Type B pancreatic cell (in vitro differentiated cells): Measurements from ENCODE around the gene KCNG2. TPM values are rescaled to one million over a fixed set of nuclear protein-coding genes. Genes with fewer than 3 reads are reported as not detected.

Source experiments
- DNase-seq: peaks from one replicate; pipeline ENCODE4 v3.0.0; 2021; ENCODE audit warnings: mixed read lengths; ENCODE audit not compliant: unreplicated experiment; ENCODE audit errors: extremely low spot score
- H3K27ac Mint-ChIP-seq: 2 replicates; pipeline ENCODE4 v1.8.0; 2021; ENCODE audit warnings: mild to moderate bottlenecking, mixed read lengths
- H3K27me3 Mint-ChIP-seq: 2 replicates; pipeline ENCODE4 v1.8.0; 2021; ENCODE audit warnings: mixed read lengths
- H3K36me3 Mint-ChIP-seq: 2 replicates; pipeline ENCODE4 v1.8.0; 2021; ENCODE audit warnings: mixed read lengths
- H3K4me1 Mint-ChIP-seq: one replicate; pipeline ENCODE4 v1.8.0; 2021; ENCODE audit warnings: mixed read lengths; ENCODE audit not compliant: unreplicated experiment
- H3K4me3 Mint-ChIP-seq: 2 replicates; pipeline ENCODE4 v1.8.0; 2021; ENCODE audit warnings: mild to moderate bottlenecking, mixed read lengths
- H3K9me3 Mint-ChIP-seq: 2 replicates; pipeline ENCODE4 v1.8.0; 2021; ENCODE audit warnings: mixed read lengths
- total RNA-seq: library from RNA; stranded (reverse); gene quantifications from 2 replicates; pipeline ENCODE4 v1.2.1, GENCODE V29; 2021; ENCODE audit warnings: low replicate concordance
- TF ChIP-seq, protein P1 (sequence below): fragments of 200-600 bp; sonication (generic); conservative IDR thresholded peaks from 2 replicates; pipeline ENCODE4 v1.5.0; 2021; ENCODE audit warnings: antibody characterized with exemption, mild to moderate bottlenecking

Gene KCNG2
- total RNA-seq, 1 donor from 2014 or later = 0.29 TPM

DNA sequence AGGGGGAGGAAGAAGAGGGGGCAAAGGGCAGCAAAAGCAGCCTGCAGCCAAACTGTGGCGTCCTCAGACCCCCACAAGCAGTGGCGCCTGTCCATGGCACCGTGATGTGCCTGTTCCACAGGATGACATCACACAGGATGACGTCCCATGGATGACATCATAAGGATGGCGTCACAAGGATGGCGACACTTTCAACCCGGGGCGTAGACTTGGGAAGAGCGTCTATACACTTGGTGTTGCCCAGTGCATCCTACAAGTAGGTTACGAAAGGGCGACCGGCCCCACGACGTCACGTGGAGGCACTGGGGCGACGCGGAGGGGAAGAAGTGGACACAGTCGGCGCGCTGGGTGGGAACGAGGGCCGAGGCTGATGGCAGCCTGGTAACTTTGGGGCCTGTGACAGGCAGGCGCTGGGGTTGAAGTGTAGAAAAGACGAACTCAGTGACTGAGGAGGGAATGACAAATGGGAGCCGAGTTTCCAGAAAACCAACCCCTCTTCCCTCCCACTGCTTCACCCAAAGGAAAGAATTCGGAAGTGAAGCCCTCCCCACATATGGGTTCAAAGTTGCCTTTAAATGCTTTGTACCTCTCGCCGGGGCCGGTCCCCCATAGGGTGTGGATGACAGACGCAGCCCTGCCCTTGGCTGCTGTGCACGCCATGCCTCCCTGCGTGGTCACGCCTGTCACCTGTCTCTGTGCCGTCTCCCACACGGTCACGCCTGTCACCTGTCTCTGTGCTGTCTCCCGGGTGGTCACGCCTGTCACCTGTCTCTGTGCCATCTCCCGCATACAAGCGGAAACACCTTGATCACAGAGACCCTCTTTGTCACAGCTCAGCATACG, 13.4 kb upstream of the KCNG2 start:
- no peaks in the 10 kb centered on the region for H3K9me3 Mint-ChIP-seq
- no peak overlapping the region for H3K27ac Mint-ChIP-seq
- H3K27me3 Mint-ChIP-seq = peaks cover 61% of the 10 kb centered on the region
- H3K4me3 Mint-ChIP-seq = no peak overlapping the region
- TF ChIP-seq, protein P1, sequence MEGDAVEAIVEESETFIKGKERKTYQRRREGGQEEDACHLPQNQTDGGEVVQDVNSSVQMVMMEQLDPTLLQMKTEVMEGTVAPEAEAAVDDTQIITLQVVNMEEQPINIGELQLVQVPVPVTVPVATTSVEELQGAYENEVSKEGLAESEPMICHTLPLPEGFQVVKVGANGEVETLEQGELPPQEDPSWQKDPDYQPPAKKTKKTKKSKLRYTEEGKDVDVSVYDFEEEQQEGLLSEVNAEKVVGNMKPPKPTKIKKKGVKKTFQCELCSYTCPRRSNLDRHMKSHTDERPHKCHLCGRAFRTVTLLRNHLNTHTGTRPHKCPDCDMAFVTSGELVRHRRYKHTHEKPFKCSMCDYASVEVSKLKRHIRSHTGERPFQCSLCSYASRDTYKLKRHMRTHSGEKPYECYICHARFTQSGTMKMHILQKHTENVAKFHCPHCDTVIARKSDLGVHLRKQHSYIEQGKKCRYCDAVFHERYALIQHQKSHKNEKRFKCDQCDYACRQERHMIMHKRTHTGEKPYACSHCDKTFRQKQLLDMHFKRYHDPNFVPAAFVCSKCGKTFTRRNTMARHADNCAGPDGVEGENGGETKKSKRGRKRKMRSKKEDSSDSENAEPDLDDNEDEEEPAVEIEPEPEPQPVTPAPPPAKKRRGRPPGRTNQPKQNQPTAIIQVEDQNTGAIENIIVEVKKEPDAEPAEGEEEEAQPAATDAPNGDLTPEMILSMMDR = no peak
- DNase-seq = no peak
- no peaks in the 10 kb centered on the region for H3K4me1 Mint-ChIP-seq
- no peaks in the 10 kb centered on the region for H3K36me3 Mint-ChIP-seq

DNA sequence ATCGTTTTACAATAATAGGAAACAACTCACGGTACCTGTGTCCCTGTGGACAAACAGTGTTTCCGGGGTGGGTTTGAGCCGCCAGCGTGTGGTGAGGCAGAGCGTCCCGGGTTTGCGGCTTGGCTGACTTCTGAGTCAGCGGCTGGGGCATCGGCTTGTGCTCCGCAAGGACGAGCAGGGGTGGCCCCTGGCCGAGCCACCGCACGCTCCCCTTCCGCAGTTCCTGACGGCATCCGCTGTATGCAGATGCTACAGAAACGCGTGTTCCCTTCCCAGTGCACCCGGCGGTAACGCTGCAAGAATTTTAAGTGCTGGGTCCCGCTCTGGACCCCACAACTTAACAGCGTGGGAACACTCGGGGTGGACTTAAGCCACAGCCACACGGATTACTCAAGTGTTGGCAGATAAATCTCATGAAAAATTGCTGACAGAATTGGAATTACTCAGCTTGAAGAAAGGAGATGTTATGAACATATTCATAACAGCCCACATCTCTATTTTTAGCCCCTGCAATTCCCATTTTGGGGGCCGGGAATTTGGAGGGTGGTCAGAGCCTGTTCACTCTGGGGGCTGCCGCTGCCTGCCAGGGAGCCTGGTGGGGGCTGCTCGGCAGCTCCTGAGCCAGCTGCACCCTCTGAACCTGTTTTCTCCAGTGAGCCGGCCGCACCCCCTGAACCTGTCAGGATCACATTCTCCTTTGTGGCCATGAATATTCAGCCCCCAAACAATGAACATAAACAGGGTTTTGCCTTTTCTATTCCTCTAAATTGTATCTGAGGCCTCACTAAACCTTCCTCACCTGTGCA, 12.6 kb upstream of the KCNG2 start:
- Mint-ChIP-seq H3K27ac (no peak overlapping the region), H3K4me1 (no peaks in the 10 kb centered on the region), H3K27me3 (peaks cover 66% of the 10 kb centered on the region), H3K36me3 (no peaks in the 10 kb centered on the region), H3K9me3 (no peaks in the 10 kb centered on the region), H3K4me3 (no peak overlapping the region)
- TF ChIP-seq, protein P1 = no peak
- DNase-seq = no peak

DNA sequence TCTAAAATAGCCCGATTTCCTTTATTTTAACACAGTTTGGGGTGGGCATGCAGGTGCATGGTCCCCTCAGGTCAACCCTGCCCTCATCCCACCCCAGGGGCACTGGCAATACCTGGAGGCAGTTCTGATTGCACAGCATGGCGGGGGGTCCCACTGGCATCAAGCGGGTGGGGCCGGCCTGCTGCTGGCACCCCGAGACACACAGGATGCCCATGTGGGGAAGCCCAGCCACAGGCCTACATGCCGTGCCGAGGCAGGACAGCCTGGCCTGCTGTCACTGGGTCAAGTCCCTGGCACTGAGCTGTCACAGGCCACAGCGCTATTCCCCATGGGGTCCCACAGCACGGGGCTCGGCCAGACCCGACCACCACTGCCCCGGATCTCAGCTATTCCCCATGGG, 11.9 kb upstream of the KCNG2 start:
- TF ChIP-seq, protein P1 = no peak
- Mint-ChIP-seq H3K36me3 (no peaks in the 10 kb centered on the region), H3K4me3 (no peak overlapping the region), H3K4me1 (no peaks in the 10 kb centered on the region), H3K9me3 (no peaks in the 10 kb centered on the region), H3K27ac (no peak overlapping the region), H3K27me3 (peaks cover 73% of the 10 kb centered on the region)
- no peak for DNase-seq

DNA sequence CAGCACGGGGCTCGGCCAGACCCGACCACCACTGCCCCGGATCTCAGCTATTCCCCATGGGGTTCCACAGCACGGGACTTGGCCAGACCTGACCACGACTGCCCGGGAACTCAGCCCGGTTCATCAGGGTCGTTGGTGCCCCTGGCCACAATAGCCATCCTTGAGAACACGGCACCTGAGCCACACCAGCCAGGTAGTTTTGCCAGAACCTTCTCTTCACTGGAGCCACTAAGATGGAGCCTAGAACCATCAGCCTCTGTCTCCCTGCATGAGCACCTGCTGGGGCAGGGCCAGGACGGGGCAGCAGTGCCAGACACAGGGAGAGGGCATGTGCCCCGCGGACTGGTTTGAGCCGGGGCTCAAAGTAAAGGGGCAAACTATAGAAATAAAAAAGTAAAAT, 11.4 kb upstream of the KCNG2 start:
- DNase-seq = no peak
- Mint-ChIP-seq H3K27me3 (peaks cover 74% of the 10 kb centered on the region), H3K27ac (no peak overlapping the region), H3K4me3 (no peak overlapping the region), H3K36me3 (no peaks in the 10 kb centered on the region), H3K9me3 (no peaks in the 10 kb centered on the region), H3K4me1 (peaks cover under 1% of the 10 kb centered on the region)
- TF ChIP-seq, protein P1 = no peak

DNA sequence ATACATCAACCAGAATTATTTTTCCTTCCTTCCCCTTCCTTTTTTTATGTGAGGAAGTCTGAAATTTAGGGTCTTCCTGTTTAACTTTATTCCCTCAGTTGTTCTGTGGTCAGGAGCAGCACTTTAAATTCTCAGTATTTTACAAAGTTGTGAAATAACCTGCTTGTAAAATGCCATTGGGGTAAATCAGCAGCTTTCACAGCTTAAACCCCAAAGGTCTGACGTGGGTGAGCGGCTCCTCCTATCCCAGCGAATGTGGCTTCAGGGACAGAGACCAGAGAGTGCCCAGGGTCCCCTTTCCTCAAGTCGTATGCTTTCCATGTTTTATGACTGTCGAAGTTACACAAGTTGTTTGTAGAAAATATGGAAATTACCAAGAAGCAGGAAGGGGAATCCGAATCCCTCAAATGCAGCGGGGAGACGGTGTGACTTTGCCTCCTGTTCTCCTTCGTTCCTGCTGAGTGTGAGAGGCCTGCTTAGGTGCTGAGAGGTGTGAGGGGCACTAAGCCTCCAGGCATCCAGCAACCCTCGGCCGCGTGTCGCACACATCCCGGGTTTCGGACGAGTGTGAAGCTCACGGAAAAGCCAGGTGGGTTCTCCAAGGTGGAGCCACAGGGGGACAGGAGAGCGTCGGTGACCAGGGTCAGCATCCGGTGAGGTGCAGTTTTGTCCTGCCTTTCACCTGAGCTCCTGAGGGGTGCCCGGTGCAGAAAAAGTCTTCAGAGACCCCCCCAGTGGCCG, 10.8 kb upstream of the KCNG2 start:
- DNase-seq = no peak
- peaks cover 3% of the 10 kb centered on the region for H3K4me1 Mint-ChIP-seq
- no peak overlapping the region for H3K4me3 Mint-ChIP-seq
- H3K36me3 Mint-ChIP-seq = no peaks in the 10 kb centered on the region
- H3K9me3 Mint-ChIP-seq = no peaks in the 10 kb centered on the region
- H3K27me3 Mint-ChIP-seq = peaks cover 78% of the 10 kb centered on the region
- TF ChIP-seq, protein P1 = no peak
- no peak overlapping the region for H3K27ac Mint-ChIP-seq
